Endothelial cell of hepatic sinusoid (primary cell): ENCODE results near the gene HHIPL1.
"Not testable (repeated sequence)": the region's sequence is repeated elsewhere in the genome, so short reads cannot be mapped to it uniquely, and the experiment has no call there.

ENCODE experiments used
- in situ Hi-C: cut with HindIII; loops from 2 replicates; pipeline ENCODE4 v1.10.0; 2017; ENCODE audit warnings: low sequenced_read_pairs

The HHIPL1 gene

GRCh38 chr14:99632410-99633035 is 12.4 kb upstream of the HHIPL1 start:
- in situ Hi-C loops = no loop called here

- in situ Hi-C loops = no loop called here
These were observed 11.8 kb upstream of the HHIPL1 start for GRCh38 chr14:99633141-99633540.

- in situ Hi-C loops = no loop called here
These were observed 11.0 kb upstream of the HHIPL1 start for GRCh38 chr14:99633918-99634317.

- in situ Hi-C loops = no loop called here
These were observed 10.5 kb upstream of the HHIPL1 start for GRCh38 chr14:99634443-99634842.

- in situ Hi-C loops = no loop called here
These were observed 9.8 kb upstream of the HHIPL1 start for GRCh38 chr14:99635116-99635515.

- in situ Hi-C loops = no loop called here
These were observed 8.4 kb upstream of the HHIPL1 start for GRCh38 chr14:99636487-99636886.

- in situ Hi-C loops = no loop called here
These were observed 7.3 kb upstream of the HHIPL1 start for GRCh38 chr14:99637624-99638023.

GRCh38 chr14:99642771-99643170 is 2.2 kb upstream of the HHIPL1 start:
- in situ Hi-C loops = not testable (repeated sequence)

GRCh38 chr14:99643343-99643742 is 1.6 kb upstream of the HHIPL1 start:
- in situ Hi-C loops = no loop called here

- in situ Hi-C loops = no loop called here
These were observed 818 bp upstream of the HHIPL1 start for GRCh38 chr14:99644035-99644587.

- in situ Hi-C loops = no loop called here
These were observed 896 bp downstream of the HHIPL1 start for GRCh38 chr14:99645545-99646505.

GRCh38 chr14:99647411-99647810 is 2.5 kb downstream of the HHIPL1 start:
- in situ Hi-C loops = no loop called here

- in situ Hi-C loops = no loop called here
These were observed 3.3 kb downstream of the HHIPL1 start for GRCh38 chr14:99648027-99648784.

GRCh38 chr14:99649219-99649618 is 4.3 kb downstream of the HHIPL1 start:
- in situ Hi-C loops = no loop called here

- in situ Hi-C loops = no loop called here
These were observed 4.7 kb downstream of the HHIPL1 start for GRCh38 chr14:99649643-99650042.

GRCh38 chr14:99650189-99650588 is 5.3 kb downstream of the HHIPL1 start:
- in situ Hi-C loops = no loop called here

- in situ Hi-C loops = no loop called here
These were observed 7.2 kb downstream of the HHIPL1 start for GRCh38 chr14:99651953-99652746.

GRCh38 chr14:99654235-99654985 is 9.5 kb downstream of the HHIPL1 start:
- in situ Hi-C loops = no loop called here

- in situ Hi-C loops = no loop called here
These were observed 10.6 kb downstream of the HHIPL1 start for GRCh38 chr14:99655521-99655920.

GRCh38 chr14:99656171-99656570 is 11.2 kb downstream of the HHIPL1 start:
- in situ Hi-C loops = no loop called here
